Anterior cingulate cortex (tissue), 58 donors: Measurements from ENCODE around the gene COQ8A.

ENCODE experiments used
- DNase-seq, 58 donors: peaks; one replicate each; lab custom pipeline; 2025; lab: John Stamatoyannopoulos, UW

The COQ8A gene

GRCh38 chr1:226940029-226940805 is at the start of gene COQ8A:
TSS of gene COQ8A (plus strand) at chr1:226940294. CDS start at chr1:226961386, 21,092 bp downstream.
- peak; percentile 93 to 100 (median 99) for DNase-seq

GRCh38 chr1:226890331-226891108 is 49.6 kb upstream of the COQ8A start:
- DNase-seq = no peak

- no peak for DNase-seq
Measured at GRCh38 chr1:226891346-226891745, 48.7 kb upstream of the COQ8A start.

- DNase-seq = peak in 2 of 58 donors; percentile 11 to 57
Measured at GRCh38 chr1:226891846-226892523, 48.1 kb upstream of the COQ8A start.

GRCh38 chr1:226892524-226892875 is 47.6 kb upstream of the COQ8A start:
- DNase-seq = no peak

- no peak for DNase-seq
Measured at GRCh38 chr1:226893936-226894335, 46.2 kb upstream of the COQ8A start.

- DNase-seq = no peak
Measured at GRCh38 chr1:226894826-226895225, 45.3 kb upstream of the COQ8A start.

- DNase-seq = no peak
Measured at GRCh38 chr1:226895644-226896043, 44.5 kb upstream of the COQ8A start.

GRCh38 chr1:226898246-226898645 is 41.8 kb upstream of the COQ8A start:
- no peak for DNase-seq

GRCh38 chr1:226901421-226901820 is 38.7 kb upstream of the COQ8A start:
- DNase-seq = no peak

GRCh38 chr1:226902601-226903000 is 37.5 kb upstream of the COQ8A start:
- no peak for DNase-seq

GRCh38 chr1:226903819-226904716 is 36.0 kb upstream of the COQ8A start:
- peak in 7 of 58 donors; percentile 3 to 14 (median 9) for DNase-seq

- DNase-seq = no peak
Measured at GRCh38 chr1:226904772-226905171, 35.3 kb upstream of the COQ8A start.

GRCh38 chr1:226908419-226908818 is 31.7 kb upstream of the COQ8A start:
- no peak for DNase-seq

GRCh38 chr1:226908913-226909312 is 31.2 kb upstream of the COQ8A start:
- DNase-seq = no peak

- DNase-seq = peak in 25 of 58 donors; percentile 3 to 44 (median 23)
Measured at GRCh38 chr1:226912587-226913176, 27.4 kb upstream of the COQ8A start.

GRCh38 chr1:226915672-226915995 is 24.5 kb upstream of the COQ8A start:
- no peak for DNase-seq

- no peak for DNase-seq
Measured at GRCh38 chr1:226916497-226916896, 23.6 kb upstream of the COQ8A start.

- no peak for DNase-seq
Measured at GRCh38 chr1:226919587-226919986, 20.5 kb upstream of the COQ8A start.

- no peak for DNase-seq
Measured at GRCh38 chr1:226919995-226920394, 20.1 kb upstream of the COQ8A start.
